WTC11 (cell line): ENCODE data around the gene SNX20. TPM values are rescaled to one million over a fixed set of nuclear protein-coding genes. Genes with fewer than 3 reads are reported as not detected.

ENCODE experiments used
- ATAC-seq: fragments of 200-7000 bp; cut with Tn5 transposase; 2 replicates; pipeline ENCODE4 v1.10.0; 2021; ENCODE audit warnings: mild to moderate bottlenecking, moderate library complexity
- CTCF ChIA-PET: fragments of 300-600 bp; sonication (Branson Sonifier 250); formaldehyde crosslinking; loops from one replicate; lab custom pipeline; 2021; ENCODE audit warnings: antibody characterized with exemption; lab: Charles Lee
- POLR2A ChIA-PET: fragments of 350-600 bp; sonication (Branson Sonifier 250); formaldehyde crosslinking; loops from one replicate; lab custom pipeline; 2021; ENCODE audit warnings: antibody characterized with exemption; lab: Charles Lee
- DNase-seq: peaks from one replicate; pipeline ENCODE4 v3.0.0; 2021; ENCODE audit warnings: low spot score
- H3K27ac Mint-ChIP-seq: 2 replicates; pipeline ENCODE4 v1.8.0; 2021; ENCODE audit warnings: mixed read lengths
- H3K27me3 Mint-ChIP-seq: 2 replicates; pipeline ENCODE4 v1.8.0; 2021; ENCODE audit warnings: low read depth, mild to moderate bottlenecking, moderate library complexity, mixed read lengths
- H3K36me3 Mint-ChIP-seq: 2 replicates; pipeline ENCODE4 v1.8.0; 2021; ENCODE audit warnings: mixed read lengths
- H3K4me1 Mint-ChIP-seq: 2 replicates; pipeline ENCODE4 v1.8.0; 2022; ENCODE audit warnings: mixed read lengths
- H3K4me3 Mint-ChIP-seq: 2 replicates; pipeline ENCODE4 v1.8.0; 2021; ENCODE audit warnings: mild to moderate bottlenecking, moderate library complexity, mixed read lengths
- H3K9me3 Mint-ChIP-seq: 2 replicates; pipeline ENCODE4 v1.8.0; 2021; ENCODE audit warnings: mixed read lengths
- IRF2 ChIP-seq: sonication (generic); formaldehyde crosslinking; IDR thresholded peaks from 2 replicates; pipeline ENCODE4 v1.8.0; 2022; ENCODE audit warnings: low read depth, missing genetic modification reagents, borderline replicate concordance
- KAT7 ChIP-seq: sonication (generic); formaldehyde crosslinking; IDR thresholded peaks from 2 replicates; pipeline ENCODE4 v1.8.1; 2023; ENCODE audit warnings: missing genetic modification reagents, mild to moderate bottlenecking, borderline replicate concordance
- MXD4 ChIP-seq: fragments of 250-450 bp; sonication (Bioruptor Pico); IDR thresholded peaks from 2 replicates; pipeline ENCODE4 v1.8.0; 2021; ENCODE audit warnings: mild to moderate bottlenecking, moderate library complexity, borderline replicate concordance
- MYBL2 ChIP-seq: sonication (generic); formaldehyde crosslinking; IDR thresholded peaks from 2 replicates; pipeline ENCODE4 v1.8.1; 2023; ENCODE audit warnings: mild to moderate bottlenecking, moderate library complexity, missing genetic modification reagents
- NR3C1 ChIP-seq: sonication (generic); formaldehyde crosslinking; conservative IDR thresholded peaks from 2 replicates; pipeline ENCODE4 v1.8.1; 2023; ENCODE audit warnings: low read depth, mild to moderate bottlenecking, missing genetic modification reagents
- OVOL2 ChIP-seq: fragments of 250-450 bp; sonication (Bioruptor Pico); IDR thresholded peaks from 2 replicates; pipeline ENCODE4 v1.9.0; 2021; ENCODE audit warnings: mild to moderate bottlenecking, borderline replicate concordance
- PRRX2 ChIP-seq: fragments of 250-450 bp; sonication (Bioruptor Pico); IDR thresholded peaks from 2 replicates; pipeline ENCODE4 v1.8.0; 2021; ENCODE audit warnings: mild to moderate bottlenecking
- SMAD4 ChIP-seq: sonication (generic); formaldehyde crosslinking; IDR thresholded peaks from 2 replicates; pipeline ENCODE4 v1.8.0; 2022; ENCODE audit warnings: mild to moderate bottlenecking, missing genetic modification reagents
- TCF7 ChIP-seq: sonication (generic); formaldehyde crosslinking; IDR thresholded peaks from 2 replicates; pipeline ENCODE4 v1.8.0; 2022; ENCODE audit warnings: mild to moderate bottlenecking, low read depth, missing genetic modification reagents, moderate library complexity
- TP53 ChIP-seq: sonication (generic); formaldehyde crosslinking; IDR thresholded peaks from 2 replicates; pipeline ENCODE4 v1.8.1; 2023; ENCODE audit warnings: mild to moderate bottlenecking, missing genetic modification reagents
- ZMAT4 ChIP-seq: fragments of 250-450 bp; sonication (Bioruptor Pico); IDR thresholded peaks from 2 replicates; pipeline ENCODE4 v1.9.0; 2021; ENCODE audit warnings: mild to moderate bottlenecking
- ZNF138 ChIP-seq: sonication (generic); formaldehyde crosslinking; conservative IDR thresholded peaks from 2 replicates; pipeline ENCODE4 v1.8.1; 2022; ENCODE audit warnings: mild to moderate bottlenecking, moderate library complexity, missing genetic modification reagents
- ZNF232 ChIP-seq: sonication (generic); formaldehyde crosslinking; IDR thresholded peaks from 2 replicates; pipeline ENCODE4 v1.8.0; 2022; ENCODE audit warnings: mild to moderate bottlenecking, missing genetic modification reagents
- ZNF281 ChIP-seq: sonication (generic); formaldehyde crosslinking; IDR thresholded peaks from 2 replicates; pipeline ENCODE4 v1.8.0; 2023; ENCODE audit warnings: mild to moderate bottlenecking, missing genetic modification reagents
- ZNF416 ChIP-seq: fragments of 250-450 bp; sonication (Bioruptor Pico); IDR thresholded peaks from 2 replicates; pipeline ENCODE4 v1.9.0; 2021; ENCODE audit warnings: mild to moderate bottlenecking, inconsistent platforms
- ZNF532 ChIP-seq: fragments of 250-450 bp; sonication (Bioruptor Pico); IDR thresholded peaks from 2 replicates; pipeline ENCODE4 v1.9.0; 2021; ENCODE audit warnings: mild to moderate bottlenecking, borderline replicate concordance
- total RNA-seq: library from RNA; stranded (reverse); gene quantifications from 3 replicates; pipeline ENCODE4 v1.2.3, GENCODE V29; 2021
- TF ChIP-seq, protein P1 (sequence below): sonication (generic); formaldehyde crosslinking; IDR thresholded peaks from 2 replicates; pipeline ENCODE4 v1.8.0; 2023; ENCODE audit warnings: missing genetic modification reagents
- TF ChIP-seq, protein P2 (sequence below): sonication (generic); formaldehyde crosslinking; IDR thresholded peaks from 2 replicates; pipeline ENCODE4 v1.8.0; 2022; ENCODE audit warnings: mild to moderate bottlenecking, missing genetic modification reagents
- TF ChIP-seq, protein P3 (sequence below): sonication (generic); formaldehyde crosslinking; IDR thresholded peaks from 2 replicates; pipeline ENCODE4 v1.8.1; 2023; ENCODE audit warnings: mild to moderate bottlenecking, moderate library complexity, missing genetic modification reagents

The SNX20 gene
- total RNA-seq, 1 experiment from 2014 or later = not detected

DNA sequence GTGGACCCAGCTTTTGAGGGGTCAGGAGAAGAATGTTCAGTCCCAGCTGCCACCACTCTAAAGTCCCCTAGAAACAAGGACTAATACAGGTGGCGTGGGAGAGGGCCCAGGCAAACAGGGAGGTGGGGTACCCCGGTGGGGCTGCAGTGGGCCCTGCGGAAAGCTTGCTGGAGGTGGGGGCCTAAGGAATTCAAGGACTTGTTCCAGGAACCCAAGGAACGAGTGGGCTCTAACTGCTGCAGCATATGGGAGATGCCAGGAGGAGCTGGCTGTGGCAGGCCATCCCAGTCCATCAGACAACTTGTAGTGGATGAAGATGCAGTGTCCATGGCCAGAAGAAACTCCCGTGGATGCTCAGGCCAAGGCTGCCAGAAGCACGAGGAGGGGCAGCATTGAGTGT, 10.6 kb downstream of the SNX20 start (continued):
- TF ChIP-seq ZMAT4 (no peak), ZNF532 (CRISPR knock-in tag) (no peak)

GRCh38 chr16:50669741-50670140, 11.4 kb downstream of the SNX20 start:
- ChIA-PET POLR2A (no interaction called here), CTCF (interaction anchor here (1.9 to 9.6 kb wide), 5 partner anchors 8 to 204 kb away, joined by 4 to 236 read pairs (median 101); partner anchors contain the start of gene SNX20)
- Mint-ChIP-seq H3K4me1 (peaks cover 16% of the 10 kb centered on the region), H3K27me3 (no peaks in the 10 kb centered on the region; the same call in 1 of the 2 replicates), H3K27ac (no peak overlapping the region), H3K36me3 (peaks cover 16% of the 10 kb centered on the region), H3K9me3 (peaks cover 26% of the 10 kb centered on the region), H3K4me3 (no peak overlapping the region)
- ATAC-seq (no peak), DNase-seq (no peak)
- TF ChIP-seq TCF7 (CRISPR knock-in tag) = no peak
- TF ChIP-seq ZMAT4 = no peak
- TF ChIP-seq MXD4 (CRISPR knock-in tag) = no peak
- TF ChIP-seq, protein P1, sequence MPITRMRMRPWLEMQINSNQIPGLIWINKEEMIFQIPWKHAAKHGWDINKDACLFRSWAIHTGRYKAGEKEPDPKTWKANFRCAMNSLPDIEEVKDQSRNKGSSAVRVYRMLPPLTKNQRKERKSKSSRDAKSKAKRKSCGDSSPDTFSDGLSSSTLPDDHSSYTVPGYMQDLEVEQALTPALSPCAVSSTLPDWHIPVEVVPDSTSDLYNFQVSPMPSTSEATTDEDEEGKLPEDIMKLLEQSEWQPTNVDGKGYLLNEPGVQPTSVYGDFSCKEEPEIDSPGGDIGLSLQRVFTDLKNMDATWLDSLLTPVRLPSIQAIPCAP (CRISPR knock-in tag) = no peak
- TF ChIP-seq MYBL2 = no peak
- TF ChIP-seq NR3C1 (CRISPR knock-in tag) = no peak
- no peak for TF ChIP-seq IRF2 (CRISPR knock-in tag)
- TF ChIP-seq OVOL2 (CRISPR knock-in tag) = no peak
- no peak for TF ChIP-seq TP53 (CRISPR knock-in tag)
- no peak for TF ChIP-seq ZNF138 (CRISPR knock-in tag)
- TF ChIP-seq, protein P2, sequence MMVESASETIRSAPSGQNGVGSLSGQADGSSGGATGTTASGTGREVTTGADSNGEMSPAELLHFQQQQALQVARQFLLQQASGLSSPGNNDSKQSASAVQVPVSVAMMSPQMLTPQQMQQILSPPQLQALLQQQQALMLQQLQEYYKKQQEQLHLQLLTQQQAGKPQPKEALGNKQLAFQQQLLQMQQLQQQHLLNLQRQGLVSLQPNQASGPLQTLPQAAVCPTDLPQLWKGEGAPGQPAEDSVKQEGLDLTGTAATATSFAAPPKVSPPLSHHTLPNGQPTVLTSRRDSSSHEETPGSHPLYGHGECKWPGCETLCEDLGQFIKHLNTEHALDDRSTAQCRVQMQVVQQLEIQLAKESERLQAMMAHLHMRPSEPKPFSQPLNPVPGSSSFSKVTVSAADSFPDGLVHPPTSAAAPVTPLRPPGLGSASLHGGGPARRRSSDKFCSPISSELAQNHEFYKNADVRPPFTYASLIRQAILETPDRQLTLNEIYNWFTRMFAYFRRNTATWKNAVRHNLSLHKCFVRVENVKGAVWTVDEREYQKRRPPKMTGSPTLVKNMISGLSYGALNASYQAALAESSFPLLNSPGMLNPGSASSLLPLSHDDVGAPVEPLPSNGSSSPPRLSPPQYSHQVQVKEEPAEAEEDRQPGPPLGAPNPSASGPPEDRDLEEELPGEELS = no peak
- no peak for TF ChIP-seq KAT7
- TF ChIP-seq PRRX2 (CRISPR knock-in tag) = no peak
- TF ChIP-seq ZNF232 = no peak
- no peak for TF ChIP-seq SMAD4 (CRISPR knock-in tag)
- TF ChIP-seq, protein P3, sequence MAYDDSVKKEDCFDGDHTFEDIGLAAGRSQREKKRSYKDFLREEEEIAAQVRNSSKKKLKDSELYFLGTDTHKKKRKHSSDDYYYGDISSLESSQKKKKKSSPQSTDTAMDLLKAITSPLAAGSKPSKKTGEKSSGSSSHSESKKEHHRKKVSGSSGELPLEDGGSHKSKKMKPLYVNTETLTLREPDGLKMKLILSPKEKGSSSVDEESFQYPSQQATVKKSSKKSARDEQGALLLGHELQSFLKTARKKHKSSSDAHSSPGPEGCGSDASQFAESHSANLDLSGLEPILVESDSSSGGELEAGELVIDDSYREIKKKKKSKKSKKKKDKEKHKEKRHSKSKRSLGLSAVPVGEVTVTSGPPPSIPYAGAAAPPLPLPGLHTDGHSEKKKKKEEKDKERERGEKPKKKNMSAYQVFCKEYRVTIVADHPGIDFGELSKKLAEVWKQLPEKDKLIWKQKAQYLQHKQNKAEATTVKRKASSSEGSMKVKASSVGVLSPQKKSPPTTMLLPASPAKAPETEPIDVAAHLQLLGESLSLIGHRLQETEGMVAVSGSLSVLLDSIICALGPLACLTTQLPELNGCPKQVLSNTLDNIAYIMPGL (CRISPR knock-in tag) = no peak
- no peak for TF ChIP-seq ZNF281
- no peak for TF ChIP-seq ZNF416 (CRISPR knock-in tag)
